DMS153 (cell line): ENCODE measurements around the gene CCND1.
"Not testable (repeated sequence)": the region's sequence is repeated elsewhere in the genome, so short reads cannot be mapped to it uniquely, and the experiment has no call there.

Experiments used
- DNase-seq: peaks from one replicate; lab custom pipeline; 2025; lab: John Stamatoyannopoulos, UW

Gene CCND1

GRCh38 chr11:69691463-69691862, 50.5 kb downstream of the CCND1 start:
- no peak for DNase-seq

- no peak for DNase-seq
Observed at GRCh38 chr11:69692422-69692821, 51.5 kb downstream of the CCND1 start.

GRCh38 chr11:69694781-69695180, 53.8 kb downstream of the CCND1 start:
- no peak for DNase-seq

GRCh38 chr11:69695581-69695980, 54.6 kb downstream of the CCND1 start:
- no peak for DNase-seq

GRCh38 chr11:69695995-69696394, 55.0 kb downstream of the CCND1 start:
- DNase-seq = not testable (repeated sequence)

GRCh38 chr11:69696749-69697468, 56.0 kb downstream of the CCND1 start:
- DNase-seq = peak; percentile 30

GRCh38 chr11:69697469-69697843, 56.5 kb downstream of the CCND1 start:
- DNase-seq = no peak

- DNase-seq = no peak
Observed at GRCh38 chr11:69697861-69698260, 56.9 kb downstream of the CCND1 start.

GRCh38 chr11:69698362-69698761, 57.4 kb downstream of the CCND1 start:
- no peak for DNase-seq

GRCh38 chr11:69699213-69699612, 58.3 kb downstream of the CCND1 start:
- peak; percentile 63 for DNase-seq

GRCh38 chr11:69700278-69701140, 59.6 kb downstream of the CCND1 start:
- DNase-seq = peak; percentile 65

- peak; percentile 22 for DNase-seq
Observed at GRCh38 chr11:69702239-69702691, 61.3 kb downstream of the CCND1 start.

- no peak for DNase-seq
Observed at GRCh38 chr11:69702769-69703452, 62.0 kb downstream of the CCND1 start.

GRCh38 chr11:69703453-69703767, 62.5 kb downstream of the CCND1 start:
- no peak for DNase-seq
